Liver (tissue), 9 donors: Measurements from ENCODE around the gene CPEB1. TPM values are rescaled to one million over a fixed set of nuclear protein-coding genes. Genes with fewer than 3 reads are reported as not detected.

ENCODE experiments used
- DNase-seq: peaks from one replicate; pipeline ENCODE4 v3.0.0-alpha.2; 2017; ENCODE audit warnings: low spot score
- H3K27ac ChIP-seq, 2 donors: one replicate each; pipeline ENCODE4 v1.7.0; 2013; ENCODE audit warnings: inconsistent platforms in 2 of 2, low read length in 2 of 2, control low read depth in 1 of 2, low read depth in 1 of 2, mild to moderate bottlenecking in 1 of 2
- H3K27me3 ChIP-seq, 4 donors: one replicate each; pipeline versions ENCODE4 v1.6.1 to v1.7.0; 2013; ENCODE audit warnings: low read length in 3 of 4, inconsistent platforms in 1 of 4, mild to moderate bottlenecking in 1 of 4, moderate library complexity in 1 of 4; ENCODE audit not compliant: control insufficient read depth in 4 of 4, insufficient read depth in 4 of 4
- H3K36me3 ChIP-seq, 4 donors: one replicate each; pipeline versions ENCODE4 v1.6.1 to v1.7.0; 2013; ENCODE audit warnings: low read length in 3 of 4, mild to moderate bottlenecking in 3 of 4, low read depth in 1 of 4, moderate library complexity in 1 of 4; ENCODE audit not compliant: control insufficient read depth in 4 of 4, insufficient read depth in 3 of 4
- H3K4me1 ChIP-seq, 4 donors: one replicate each; pipeline versions ENCODE4 v1.6.1 to v1.7.0; 2013; ENCODE audit warnings: low read length in 3 of 4, mild to moderate bottlenecking in 3 of 4, moderate library complexity in 1 of 4; ENCODE audit not compliant: control insufficient read depth in 4 of 4, insufficient read depth in 4 of 4
- H3K4me3 ChIP-seq, 3 donors: one replicate each; pipeline versions ENCODE4 v1.6.1 to v1.7.0; 2013; ENCODE audit warnings: low read length in 3 of 3, control low read depth in 1 of 3, low read depth in 1 of 3, mild to moderate bottlenecking in 1 of 3
- H3K9ac ChIP-seq, 2 donors: one replicate each; pipeline ENCODE4 v1.7.0; 2013; ENCODE audit warnings: low read length in 2 of 2, mild to moderate bottlenecking in 2 of 2, moderate library complexity in 2 of 2, control low read depth in 1 of 2, low read depth in 1 of 2
- H3K9me3 ChIP-seq, 4 donors: one replicate each; pipeline versions ENCODE4 v1.6.1 to v1.7.0; 2013; ENCODE audit warnings: low read length in 3 of 4; ENCODE audit not compliant: control insufficient read depth in 4 of 4
- EGR1 ChIP-seq, 2 donors: IDR thresholded peaks; 2 replicates each; pipeline ENCODE4 v1.6.1; 2016 to 2018; ENCODE audit warnings: antibody characterized with exemption in 2 of 2, low read depth in 2 of 2
- FOXA1 ChIP-seq: IDR thresholded peaks from 2 replicates; pipeline ENCODE4 v1.6.1; 2016; ENCODE audit warnings: antibody characterized with exemption
- FOXA2 ChIP-seq: IDR thresholded peaks from 2 replicates; pipeline ENCODE4 v1.6.1; 2016; ENCODE audit warnings: antibody characterized with exemption
- GABPA ChIP-seq, 2 donors: IDR thresholded peaks in 1 of 2; conservative IDR thresholded peaks in 1 of 2; 2 replicates each; pipeline ENCODE4 v1.6.1; 2016; ENCODE audit warnings: antibody characterized with exemption in 2 of 2, mild to moderate bottlenecking in 1 of 2, moderate library complexity in 1 of 2
- HNF4G ChIP-seq: IDR thresholded peaks from 2 replicates; pipeline ENCODE4 v1.6.1; 2016; ENCODE audit warnings: antibody characterized with exemption
- JUND ChIP-seq, 2 donors: IDR thresholded peaks; 2 replicates each; pipeline ENCODE4 v1.6.1; 2016; ENCODE audit warnings: antibody characterized with exemption in 2 of 2
- NR2F2 ChIP-seq: IDR thresholded peaks from 2 replicates; pipeline ENCODE4 v1.6.1; 2016; ENCODE audit warnings: antibody characterized with exemption
- RAD21 ChIP-seq, 2 donors: IDR thresholded peaks; 2 replicates each; pipeline ENCODE4 v1.6.1; 2016; ENCODE audit warnings: antibody characterized with exemption in 2 of 2, mild to moderate bottlenecking in 2 of 2
- SP1 ChIP-seq: IDR thresholded peaks from 2 replicates; pipeline ENCODE4 v1.6.1; 2018; ENCODE audit warnings: antibody characterized with exemption, mild to moderate bottlenecking
- TAF1 ChIP-seq: conservative IDR thresholded peaks from 2 replicates; pipeline ENCODE4 v1.6.1; 2016; ENCODE audit warnings: antibody characterized with exemption, mild to moderate bottlenecking
- YY1 ChIP-seq: IDR thresholded peaks from 2 replicates; pipeline ENCODE4 v1.6.1; 2016; ENCODE audit warnings: antibody characterized with exemption, mild to moderate bottlenecking
- WGBS: extraction: QIAGEN DNeasy Blood & Tissue Kit; methylation state at CpG from one replicate; pipeline ENCODE4 v1.1.7; 2013; 5-methylcytosine and 5-hydroxymethylcytosine counted together
- polyA plus RNA-seq, 2 donors: library from polyadenylated mRNA; stranded (reverse) in 1 of 2; unstranded in 1 of 2; fragments of 200-250 nt in 1 of 2; fragments of >200 nt in 1 of 2; fragmentation: Nextera tagmentation in 1 of 2; extraction: Ambion mirVana in 1 of 2; gene quantifications; one replicate each; pipeline versions ENCODE4 v1.2.1 to v1.2.3, GENCODE V29; 2013 to 2015
- total RNA-seq, 2 donors: library from RNA; depleted of rRNA; stranded (reverse); fragments of >200 nt; gene quantifications; one replicate each; pipeline ENCODE4 v1.2.3, GENCODE V29; 2014
- TF ChIP-seq, protein P1 (sequence below): fragments of 150-350 bp; IDR thresholded peaks from 2 replicates; pipeline ENCODE4 v1.5.1; 2017; ENCODE audit warnings: improper control_type of control experiment, low read depth, low read length; ENCODE audit not compliant: missing input control
- TF ChIP-seq, protein P2 (sequence below): IDR thresholded peaks from 2 replicates; pipeline ENCODE4 v1.6.1; 2016; ENCODE audit warnings: antibody characterized with exemption, mild to moderate bottlenecking
- TF ChIP-seq, protein P3 (sequence below): IDR thresholded peaks from 2 replicates; pipeline ENCODE4 v1.6.1; 2016; ENCODE audit warnings: antibody characterized with exemption
- TF ChIP-seq, protein P4 (sequence below): IDR thresholded peaks from 2 replicates; pipeline ENCODE4 v1.6.1; 2016; ENCODE audit warnings: antibody characterized with exemption
- donor health status: healthy.
- donor health status: healthy.
- donor health status: healthy.
- donor health status: healthy.
- donor health status: healthy.

The CPEB1 gene
- total and polyA plus RNA-seq, 4 donors = under 0.01 to 0.14 (median 0.05) TPM; not detected in 1

DNA sequence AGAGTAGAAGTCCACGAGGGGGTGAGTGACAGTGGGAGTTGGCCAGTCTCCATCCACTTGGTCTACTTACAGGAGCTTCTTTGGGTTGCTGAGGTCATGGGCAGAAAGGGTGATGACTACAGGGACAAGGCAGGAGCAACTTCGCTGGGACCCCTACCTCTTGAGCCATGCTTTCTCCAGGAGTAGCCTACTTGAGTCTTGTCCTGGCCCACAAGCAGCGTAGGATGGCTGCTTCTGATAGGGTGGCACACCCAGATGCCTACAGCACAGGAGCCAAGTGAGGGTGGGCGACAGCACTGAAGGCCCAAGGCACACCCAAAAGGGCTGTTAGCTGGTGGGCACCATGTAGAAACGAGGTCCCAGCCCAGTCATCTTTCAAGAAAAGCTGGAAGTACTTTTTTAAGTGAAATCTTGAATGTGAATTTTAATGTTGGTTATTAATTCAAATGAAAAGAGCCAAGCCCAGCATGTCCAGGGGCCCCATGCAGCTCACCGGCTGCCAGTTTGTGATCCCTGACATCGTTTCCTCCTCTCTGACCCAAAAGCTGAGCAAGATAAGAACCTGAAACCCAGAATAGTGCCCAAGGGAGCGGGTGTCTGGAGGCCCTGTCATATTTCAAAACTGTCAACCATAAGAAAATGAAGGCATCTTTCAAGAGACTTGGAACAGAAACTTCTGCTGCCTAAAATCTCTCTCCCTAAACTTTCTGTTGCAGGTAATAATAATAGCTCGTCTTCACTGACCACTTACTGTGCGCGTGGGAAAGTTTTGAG, 2.2 kb upstream of the CPEB1 start:
- TF ChIP-seq, protein P1, sequence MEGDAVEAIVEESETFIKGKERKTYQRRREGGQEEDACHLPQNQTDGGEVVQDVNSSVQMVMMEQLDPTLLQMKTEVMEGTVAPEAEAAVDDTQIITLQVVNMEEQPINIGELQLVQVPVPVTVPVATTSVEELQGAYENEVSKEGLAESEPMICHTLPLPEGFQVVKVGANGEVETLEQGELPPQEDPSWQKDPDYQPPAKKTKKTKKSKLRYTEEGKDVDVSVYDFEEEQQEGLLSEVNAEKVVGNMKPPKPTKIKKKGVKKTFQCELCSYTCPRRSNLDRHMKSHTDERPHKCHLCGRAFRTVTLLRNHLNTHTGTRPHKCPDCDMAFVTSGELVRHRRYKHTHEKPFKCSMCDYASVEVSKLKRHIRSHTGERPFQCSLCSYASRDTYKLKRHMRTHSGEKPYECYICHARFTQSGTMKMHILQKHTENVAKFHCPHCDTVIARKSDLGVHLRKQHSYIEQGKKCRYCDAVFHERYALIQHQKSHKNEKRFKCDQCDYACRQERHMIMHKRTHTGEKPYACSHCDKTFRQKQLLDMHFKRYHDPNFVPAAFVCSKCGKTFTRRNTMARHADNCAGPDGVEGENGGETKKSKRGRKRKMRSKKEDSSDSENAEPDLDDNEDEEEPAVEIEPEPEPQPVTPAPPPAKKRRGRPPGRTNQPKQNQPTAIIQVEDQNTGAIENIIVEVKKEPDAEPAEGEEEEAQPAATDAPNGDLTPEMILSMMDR = no peak
- no peak for TF ChIP-seq FOXA2
- TF ChIP-seq, protein P2, sequence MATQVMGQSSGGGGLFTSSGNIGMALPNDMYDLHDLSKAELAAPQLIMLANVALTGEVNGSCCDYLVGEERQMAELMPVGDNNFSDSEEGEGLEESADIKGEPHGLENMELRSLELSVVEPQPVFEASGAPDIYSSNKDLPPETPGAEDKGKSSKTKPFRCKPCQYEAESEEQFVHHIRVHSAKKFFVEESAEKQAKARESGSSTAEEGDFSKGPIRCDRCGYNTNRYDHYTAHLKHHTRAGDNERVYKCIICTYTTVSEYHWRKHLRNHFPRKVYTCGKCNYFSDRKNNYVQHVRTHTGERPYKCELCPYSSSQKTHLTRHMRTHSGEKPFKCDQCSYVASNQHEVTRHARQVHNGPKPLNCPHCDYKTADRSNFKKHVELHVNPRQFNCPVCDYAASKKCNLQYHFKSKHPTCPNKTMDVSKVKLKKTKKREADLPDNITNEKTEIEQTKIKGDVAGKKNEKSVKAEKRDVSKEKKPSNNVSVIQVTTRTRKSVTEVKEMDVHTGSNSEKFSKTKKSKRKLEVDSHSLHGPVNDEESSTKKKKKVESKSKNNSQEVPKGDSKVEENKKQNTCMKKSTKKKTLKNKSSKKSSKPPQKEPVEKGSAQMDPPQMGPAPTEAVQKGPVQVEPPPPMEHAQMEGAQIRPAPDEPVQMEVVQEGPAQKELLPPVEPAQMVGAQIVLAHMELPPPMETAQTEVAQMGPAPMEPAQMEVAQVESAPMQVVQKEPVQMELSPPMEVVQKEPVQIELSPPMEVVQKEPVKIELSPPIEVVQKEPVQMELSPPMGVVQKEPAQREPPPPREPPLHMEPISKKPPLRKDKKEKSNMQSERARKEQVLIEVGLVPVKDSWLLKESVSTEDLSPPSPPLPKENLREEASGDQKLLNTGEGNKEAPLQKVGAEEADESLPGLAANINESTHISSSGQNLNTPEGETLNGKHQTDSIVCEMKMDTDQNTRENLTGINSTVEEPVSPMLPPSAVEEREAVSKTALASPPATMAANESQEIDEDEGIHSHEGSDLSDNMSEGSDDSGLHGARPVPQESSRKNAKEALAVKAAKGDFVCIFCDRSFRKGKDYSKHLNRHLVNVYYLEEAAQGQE = no peak
- no peak for TF ChIP-seq JUND (IDR thresholded peaks at IDR 0.05)
- no peak for TF ChIP-seq GABPA (IDR thresholded peaks at IDR 0.05 in 1 of 2, conservative IDR thresholded peaks at IDR 0.05 in 1 of 2)
- TF ChIP-seq NR2F2 = no peak
- TF ChIP-seq, protein P3, sequence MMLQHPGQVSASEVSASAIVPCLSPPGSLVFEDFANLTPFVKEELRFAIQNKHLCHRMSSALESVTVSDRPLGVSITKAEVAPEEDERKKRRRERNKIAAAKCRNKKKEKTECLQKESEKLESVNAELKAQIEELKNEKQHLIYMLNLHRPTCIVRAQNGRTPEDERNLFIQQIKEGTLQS = no peak
- TF ChIP-seq HNF4G = no peak
- TF ChIP-seq SP1 = no peak
- TF ChIP-seq RAD21 (IDR thresholded peaks at IDR 0.05) = no peak
- TF ChIP-seq, protein P4, sequence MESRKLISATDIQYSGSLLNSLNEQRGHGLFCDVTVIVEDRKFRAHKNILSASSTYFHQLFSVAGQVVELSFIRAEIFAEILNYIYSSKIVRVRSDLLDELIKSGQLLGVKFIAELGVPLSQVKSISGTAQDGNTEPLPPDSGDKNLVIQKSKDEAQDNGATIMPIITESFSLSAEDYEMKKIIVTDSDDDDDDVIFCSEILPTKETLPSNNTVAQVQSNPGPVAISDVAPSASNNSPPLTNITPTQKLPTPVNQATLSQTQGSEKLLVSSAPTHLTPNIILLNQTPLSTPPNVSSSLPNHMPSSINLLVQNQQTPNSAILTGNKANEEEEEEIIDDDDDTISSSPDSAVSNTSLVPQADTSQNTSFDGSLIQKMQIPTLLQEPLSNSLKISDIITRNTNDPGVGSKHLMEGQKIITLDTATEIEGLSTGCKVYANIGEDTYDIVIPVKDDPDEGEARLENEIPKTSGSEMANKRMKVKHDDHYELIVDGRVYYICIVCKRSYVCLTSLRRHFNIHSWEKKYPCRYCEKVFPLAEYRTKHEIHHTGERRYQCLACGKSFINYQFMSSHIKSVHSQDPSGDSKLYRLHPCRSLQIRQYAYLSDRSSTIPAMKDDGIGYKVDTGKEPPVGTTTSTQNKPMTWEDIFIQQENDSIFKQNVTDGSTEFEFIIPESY = no peak
- no peak for TF ChIP-seq YY1
- TF ChIP-seq FOXA1 = no peak
- TF ChIP-seq TAF1 = no peak
- TF ChIP-seq EGR1 (IDR thresholded peaks at IDR 0.05; ENCODE audit: low read depth in 2 of 2) = no peak

More for the DNA sequence above, 2.2 kb upstream of the CPEB1 start:
- Histone ChIP-seq H3K27me3 (peaks cover 1 to 16% (median 7%) of the 10 kb centered on the region in 4 donors), H3K4me3 (no peak overlapping the region), H3K36me3 (no peaks in the 10 kb centered on the region), H3K4me1 (peaks cover 4 to 16% (median 10%) of the 10 kb centered on the region in 4 donors), H3K27ac (no peak overlapping the region), H3K9me3 (no peaks in the 10 kb centered on the region), H3K9ac (no peak overlapping the region)
- 79% methylated on average over 11 of the region's 11 CpGs for WGBS
- DNase-seq = no peak
